SH-SY5Y (cell line): Measurements from ENCODE around the gene EML5.

Experiments
- GATA2 ChIP-seq: IDR thresholded peaks from 2 replicates; pipeline ENCODE4 v1.6.1; 2011; ENCODE audit warnings: mild to moderate bottlenecking, low read depth, low read length
- GATA3 ChIP-seq: IDR thresholded peaks from 2 replicates; pipeline ENCODE4 v1.6.1; 2011; ENCODE audit warnings: low read depth, mild to moderate bottlenecking, low read length, moderate library complexity

DNA sequence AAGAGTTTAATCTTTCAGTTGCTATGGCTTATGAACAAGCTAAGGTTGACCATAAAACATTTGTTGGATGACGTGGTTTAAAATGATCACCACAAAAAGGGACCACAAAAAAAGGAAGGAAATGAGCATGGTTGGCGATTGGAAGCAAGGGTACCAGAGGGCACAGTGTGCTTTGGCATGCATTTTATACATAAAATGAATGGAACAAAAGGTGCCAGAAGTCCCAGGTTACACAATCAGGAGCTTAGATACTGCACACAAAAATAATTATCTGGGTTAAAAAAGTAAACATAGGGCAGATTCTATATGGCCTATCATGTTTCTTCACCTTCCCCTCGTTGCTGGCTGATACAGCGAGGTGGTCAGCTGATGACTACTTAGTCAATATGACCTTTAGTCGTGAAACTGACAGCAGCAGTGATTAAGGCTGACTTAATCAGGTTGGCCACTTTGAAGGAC is 179.2 kb downstream of the EML5 start:
- TF ChIP-seq GATA2 (no peak), GATA3 (no peak)
